ENCODE results near the gene SPTBN5.

SPTBN5 gene

GRCh38 chr15:41933326-41933725 lies 39.5 kb upstream of the SPTBN5 start:
- no peak for TF ChIP-seq OSR1 (CRISPR knock-in tag; IDR thresholded peaks at IDR 0.05)
- TF ChIP-seq PPARA (CRISPR knock-in tag; IDR thresholded peaks at IDR 0.05; ENCODE audit: borderline replicate concordance) = no peak
- no peak for ATAC-seq

- TF ChIP-seq TSHZ2 (CRISPR knock-in tag; IDR thresholded peaks at IDR 0.05) (no peak), SNAI2 (CRISPR knock-in tag; IDR thresholded peaks at IDR 0.05) (no peak), ARNTL (CRISPR knock-in tag; IDR thresholded peaks at IDR 0.05; ENCODE audit: borderline replicate concordance, low read depth) (no peak), POU6F1 (CRISPR knock-in tag; IDR thresholded peaks at IDR 0.05; ENCODE audit: borderline replicate concordance, low read depth) (no peak), ISL1 (CRISPR knock-in tag; IDR thresholded peaks at IDR 0.05) (no peak), CSRNP3 (CRISPR knock-in tag; IDR thresholded peaks at IDR 0.05) (no peak), ZNF70 (CRISPR knock-in tag; IDR thresholded peaks at IDR 0.05) (no peak), ZFP3 (CRISPR knock-in tag; IDR thresholded peaks at IDR 0.05) (no peak), OSR1 (CRISPR knock-in tag; IDR thresholded peaks at IDR 0.05) (no peak), CSDC2 (CRISPR knock-in tag; IDR thresholded peaks at IDR 0.05) (no peak), BACH2 (CRISPR knock-in tag; IDR thresholded peaks at IDR 0.05; ENCODE audit: borderline replicate concordance) (no peak), ESRRG (CRISPR knock-in tag; IDR thresholded peaks at IDR 0.05) (no peak), CREB5 (CRISPR knock-in tag; IDR thresholded peaks at IDR 0.05; ENCODE audit: low read depth) (no peak), TCF4 (CRISPR knock-in tag; IDR thresholded peaks at IDR 0.05; ENCODE audit: borderline replicate concordance) (no peak), TOX (CRISPR knock-in tag; IDR thresholded peaks at IDR 0.05; ENCODE audit: borderline replicate concordance) (no peak), ZNF565 (CRISPR knock-in tag; conservative IDR thresholded peaks at IDR 0.05; ENCODE audit: low read depth) (no peak)
- ATAC-seq = no peak
Measured at GRCh38 chr15:41932511-41933289, 38.8 kb upstream of the SPTBN5 start.

GRCh38 chr15:41932101-41932500 lies 38.2 kb upstream of the SPTBN5 start:
- no peak for TF ChIP-seq TCF4 (CRISPR knock-in tag; IDR thresholded peaks at IDR 0.05; ENCODE audit: borderline replicate concordance)
- no peak for ATAC-seq

GRCh38 chr15:41930867-41931222 lies 37.0 kb upstream of the SPTBN5 start:
- ATAC-seq = no peak
- TF ChIP-seq OSR1 (CRISPR knock-in tag; IDR thresholded peaks at IDR 0.05) (no peak), POU6F1 (CRISPR knock-in tag; IDR thresholded peaks at IDR 0.05; ENCODE audit: borderline replicate concordance, low read depth) (no peak), ESRRG (CRISPR knock-in tag; IDR thresholded peaks at IDR 0.05) (no peak), CSDC2 (CRISPR knock-in tag; IDR thresholded peaks at IDR 0.05) (no peak), ZNF70 (CRISPR knock-in tag; IDR thresholded peaks at IDR 0.05) (no peak), SNAI2 (CRISPR knock-in tag; IDR thresholded peaks at IDR 0.05) (no peak), ZFP3 (CRISPR knock-in tag; IDR thresholded peaks at IDR 0.05) (no peak)
